ENCODE data around the gene TESK2. TPM values are rescaled to one million over a fixed set of nuclear protein-coding genes. Genes with fewer than 3 reads are reported as not detected.
A peak's percentile ranks its signal among the peaks of the same experiment; 100 is the strongest.
"Not testable (repeated sequence)": the region's sequence is repeated elsewhere in the genome, so short reads cannot be mapped to it uniquely, and the experiment has no call there.

Gene TESK2
- total RNA-seq, 1 donor, result 2.0 TPM

- no peak for DNase-seq (ENCODE audit: low read depth)
- no peak overlapping the region for H3K4me3 ChIP-seq (ENCODE audit: low read depth, low read length)
- TF ChIP-seq, protein P1, sequence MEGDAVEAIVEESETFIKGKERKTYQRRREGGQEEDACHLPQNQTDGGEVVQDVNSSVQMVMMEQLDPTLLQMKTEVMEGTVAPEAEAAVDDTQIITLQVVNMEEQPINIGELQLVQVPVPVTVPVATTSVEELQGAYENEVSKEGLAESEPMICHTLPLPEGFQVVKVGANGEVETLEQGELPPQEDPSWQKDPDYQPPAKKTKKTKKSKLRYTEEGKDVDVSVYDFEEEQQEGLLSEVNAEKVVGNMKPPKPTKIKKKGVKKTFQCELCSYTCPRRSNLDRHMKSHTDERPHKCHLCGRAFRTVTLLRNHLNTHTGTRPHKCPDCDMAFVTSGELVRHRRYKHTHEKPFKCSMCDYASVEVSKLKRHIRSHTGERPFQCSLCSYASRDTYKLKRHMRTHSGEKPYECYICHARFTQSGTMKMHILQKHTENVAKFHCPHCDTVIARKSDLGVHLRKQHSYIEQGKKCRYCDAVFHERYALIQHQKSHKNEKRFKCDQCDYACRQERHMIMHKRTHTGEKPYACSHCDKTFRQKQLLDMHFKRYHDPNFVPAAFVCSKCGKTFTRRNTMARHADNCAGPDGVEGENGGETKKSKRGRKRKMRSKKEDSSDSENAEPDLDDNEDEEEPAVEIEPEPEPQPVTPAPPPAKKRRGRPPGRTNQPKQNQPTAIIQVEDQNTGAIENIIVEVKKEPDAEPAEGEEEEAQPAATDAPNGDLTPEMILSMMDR (IDR thresholded peaks at IDR 0.05; ENCODE audit: insufficient read depth, low read length), result no peak
Measured at GRCh38 chr1:45478121-45478814, 12.7 kb downstream of the TESK2 start.

GRCh38 chr1:45477646-45478045 is 13.3 kb downstream of the TESK2 start:
- no peak for DNase-seq (ENCODE audit: low read depth)
- TF ChIP-seq, protein P1 (IDR thresholded peaks at IDR 0.05; ENCODE audit: insufficient read depth, low read length), result no peak
- no peak overlapping the region for H3K4me3 ChIP-seq (ENCODE audit: low read depth, low read length)

- not testable (repeated sequence) for DNase-seq (ENCODE audit: low read depth); H3K4me3 ChIP-seq (ENCODE audit: low read depth, low read length)
Measured at GRCh38 chr1:45474194-45474593, 16.8 kb downstream of the TESK2 start.

DNA sequence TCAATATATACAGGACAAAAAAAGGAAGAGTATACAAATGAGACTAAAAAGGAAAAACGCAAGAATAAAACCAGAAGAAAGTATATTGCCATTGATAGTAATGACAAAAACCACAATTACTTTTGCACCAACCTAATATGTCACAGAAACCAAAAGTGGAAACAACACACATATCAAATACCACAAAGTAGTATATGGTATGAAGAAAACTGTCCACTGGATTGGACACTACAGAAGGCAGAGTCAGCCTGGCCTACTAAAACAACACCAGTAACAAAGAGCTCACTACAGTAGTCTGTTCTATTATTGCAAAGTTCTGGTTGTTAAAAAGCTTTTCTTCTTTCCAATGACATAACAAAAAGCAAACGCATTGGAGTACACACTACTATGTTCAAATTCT is 17.7 kb downstream of the TESK2 start:
- DNase-seq (ENCODE audit: low read depth), result no peak
- no peak overlapping the region for H3K4me3 ChIP-seq (ENCODE audit: low read depth, low read length)
- TF ChIP-seq, protein P1 (IDR thresholded peaks at IDR 0.05; ENCODE audit: insufficient read depth, low read length), result no peak

GRCh38 chr1:45470306-45470798 is 20.6 kb downstream of the TESK2 start:
- no peak for DNase-seq (ENCODE audit: low read depth)
- TF ChIP-seq, protein P1 (IDR thresholded peaks at IDR 0.05; ENCODE audit: insufficient read depth, low read length), result no peak
- no peak overlapping the region for H3K4me3 ChIP-seq (ENCODE audit: low read depth, low read length)

GRCh38 chr1:45467353-45467752 is 23.6 kb downstream of the TESK2 start:
- H3K4me3 ChIP-seq (ENCODE audit: low read depth, low read length), result not testable (repeated sequence)
- DNase-seq (ENCODE audit: low read depth), result peak; percentile 55

- H3K4me3 ChIP-seq (ENCODE audit: low read depth, low read length), result no peak overlapping the region
- no peak for DNase-seq (ENCODE audit: low read depth)
- TF ChIP-seq, protein P1 (IDR thresholded peaks at IDR 0.05; ENCODE audit: insufficient read depth, low read length), result no peak
Measured at GRCh38 chr1:45465277-45465676, 25.7 kb downstream of the TESK2 start.

GRCh38 chr1:45458894-45459293 is 32.1 kb downstream of the TESK2 start:
- DNase-seq (ENCODE audit: low read depth), result no peak
- TF ChIP-seq, protein P1 (IDR thresholded peaks at IDR 0.05; ENCODE audit: insufficient read depth, low read length), result no peak
- no peak overlapping the region for H3K4me3 ChIP-seq (ENCODE audit: low read depth, low read length)

All from fibroblast of the aortic adventitia (primary cell).